ACC112 (cell line): ENCODE data around the gene MLNR.

Source experiments
- H2AFZ ChIP-seq: fragments of 200-600 bp; sonication (generic); one replicate; pipeline ENCODE4 v1.6.0; 2017; ENCODE audit warnings: antibody characterized with exemption, low read length; ENCODE audit not compliant: unreplicated experiment
- H3K27ac ChIP-seq: fragments of 200-600 bp; sonication (generic); 2 replicates; pipeline ENCODE4 v1.5.1; 2014; ENCODE audit warnings: low read depth, mild to moderate bottlenecking, antibody characterized with exemption, low read length, moderate library complexity
- H3K27me3 ChIP-seq: fragments of 200-600 bp; sonication (generic); 2 replicates; pipeline ENCODE4 v1.6.1; 2014; ENCODE audit warnings: mild to moderate bottlenecking, antibody characterized with exemption, low read length, moderate library complexity, mixed read lengths; ENCODE audit not compliant: insufficient read depth
- H3K36me3 ChIP-seq: fragments of 200-600 bp; sonication (generic); 2 replicates; pipeline ENCODE4 v1.6.1; 2016; ENCODE audit warnings: mild to moderate bottlenecking, antibody characterized with exemption, low read length, moderate library complexity, mixed read lengths; ENCODE audit not compliant: insufficient read depth
- H3K4me1 ChIP-seq: fragments of 200-600 bp; sonication (generic); one replicate; pipeline ENCODE4 v1.6.1; 2016; ENCODE audit warnings: low read length, mixed read lengths; ENCODE audit not compliant: insufficient read depth, unreplicated experiment, control insufficient read depth
- H3K4me3 ChIP-seq: fragments of 200-600 bp; sonication (generic); 2 replicates; pipeline ENCODE4 v1.5.1; 2014; ENCODE audit warnings: mild to moderate bottlenecking, low read depth, low read length
- H3K79me2 ChIP-seq: fragments of 200-600 bp; sonication (generic); one replicate; pipeline ENCODE4 v1.6.0; 2016; ENCODE audit warnings: low read length; ENCODE audit not compliant: control insufficient read depth, unreplicated experiment, insufficient read depth

Gene MLNR

GRCh38 chr13:49226613-49227012 is 6.5 kb downstream of the MLNR start:
- Histone ChIP-seq H3K4me1 (no peaks in the 10 kb centered on the region), H3K27me3 (peaks cover 22% of the 10 kb centered on the region), H3K79me2 (no peaks in the 10 kb centered on the region), H2AFZ (no peak overlapping the region), H3K36me3 (no peaks in the 10 kb centered on the region), H3K27ac (no peak overlapping the region), H3K4me3 (no peak overlapping the region)

GRCh38 chr13:49234741-49235140 is 14.6 kb downstream of the MLNR start:
- Histone ChIP-seq H3K4me1 (no peaks in the 10 kb centered on the region), H2AFZ (no peak overlapping the region), H3K27me3 (no peaks in the 10 kb centered on the region), H3K79me2 (no peaks in the 10 kb centered on the region), H3K36me3 (no peaks in the 10 kb centered on the region), H3K4me3 (no peak overlapping the region), H3K27ac (no peak overlapping the region)

- Histone ChIP-seq H3K36me3 (no peaks in the 10 kb centered on the region), H3K27me3 (no peaks in the 10 kb centered on the region), H3K79me2 (no peaks in the 10 kb centered on the region), H2AFZ (no peak overlapping the region), H3K4me1 (no peaks in the 10 kb centered on the region), H3K4me3 (no peak overlapping the region), H3K27ac (no peak overlapping the region)
Observed at GRCh38 chr13:49235856-49236431, 15.8 kb downstream of the MLNR start.

GRCh38 chr13:49238621-49239020 is 18.5 kb downstream of the MLNR start:
- Histone ChIP-seq H3K4me3 (no peak overlapping the region), H3K36me3 (no peaks in the 10 kb centered on the region), H3K27me3 (no peaks in the 10 kb centered on the region), H3K79me2 (no peaks in the 10 kb centered on the region), H2AFZ (no peak overlapping the region), H3K27ac (no peak overlapping the region), H3K4me1 (no peaks in the 10 kb centered on the region)

GRCh38 chr13:49240017-49240416 is 19.9 kb downstream of the MLNR start:
- Histone ChIP-seq H3K4me1 (no peaks in the 10 kb centered on the region), H3K27me3 (no peaks in the 10 kb centered on the region), H3K36me3 (no peaks in the 10 kb centered on the region), H3K27ac (no peak overlapping the region), H3K79me2 (no peaks in the 10 kb centered on the region), H3K4me3 (no peak overlapping the region), H2AFZ (no peak overlapping the region)

GRCh38 chr13:49241296-49241695 is 21.2 kb downstream of the MLNR start:
- no peaks in the 10 kb centered on the region for H3K4me1 ChIP-seq
- no peak overlapping the region for H3K4me3 ChIP-seq
- no peak overlapping the region for H2AFZ ChIP-seq
- H3K27ac ChIP-seq = no peak overlapping the region
- H3K79me2 ChIP-seq = no peaks in the 10 kb centered on the region
- H3K36me3 ChIP-seq = no peaks in the 10 kb centered on the region
- H3K27me3 ChIP-seq = no peaks in the 10 kb centered on the region

GRCh38 chr13:49245101-49245500 is 25.0 kb downstream of the MLNR start:
- peaks cover 5% of the 10 kb centered on the region for H3K4me1 ChIP-seq
- no peaks in the 10 kb centered on the region for H3K36me3 ChIP-seq
- no peaks in the 10 kb centered on the region for H3K27me3 ChIP-seq
- no peak overlapping the region for H3K4me3 ChIP-seq
- H3K79me2 ChIP-seq = peaks cover 6% of the 10 kb centered on the region
- H2AFZ ChIP-seq = no peak overlapping the region
- H3K27ac ChIP-seq = no peak overlapping the region

GRCh38 chr13:49246850-49247642 is 26.9 kb downstream of the MLNR start:
- Histone ChIP-seq H3K27ac (peak overlapping the region; percentile 62), H3K36me3 (no peaks in the 10 kb centered on the region), H3K4me1 (peaks cover 5% of the 10 kb centered on the region), H3K4me3 (peak overlapping the region; percentile 87), H3K79me2 (peaks cover 10% of the 10 kb centered on the region), H3K27me3 (no peaks in the 10 kb centered on the region), H2AFZ (peak overlapping the region; percentile 84)

GRCh38 chr13:49247643-49248621 is 27.8 kb downstream of the MLNR start, which contains the start of gene CDADC1:
Gene CDADC1, plus strand, starts transcription at chr13:49247925. Its CDS starts 113 bp downstream, at chr13:49248038.
- H3K4me1 ChIP-seq = peaks cover 5% of the 10 kb centered on the region
- H3K36me3 ChIP-seq = no peaks in the 10 kb centered on the region
- H3K4me3 ChIP-seq = peak within 1 kb of the TSS; percentile 87
- peak within 1 kb of the TSS; percentile 84 for H2AFZ ChIP-seq
- H3K79me2 ChIP-seq = peaks cover 11% of the 10 kb centered on the region
- peak within 1 kb of the TSS; percentile 62 for H3K27ac ChIP-seq
- no peaks in the 10 kb centered on the region for H3K27me3 ChIP-seq

- peaks cover 15% of the 10 kb centered on the region for H3K79me2 ChIP-seq
- peaks cover 5% of the 10 kb centered on the region for H3K4me1 ChIP-seq
- H3K4me3 ChIP-seq = peak overlapping the region; percentile 87
- H3K36me3 ChIP-seq = no peaks in the 10 kb centered on the region
- peak overlapping the region; percentile 62 for H3K27ac ChIP-seq
- peak overlapping the region; percentile 73 for H2AFZ ChIP-seq
- H3K27me3 ChIP-seq = no peaks in the 10 kb centered on the region
Observed at GRCh38 chr13:49248622-49249002, 28.5 kb downstream of the MLNR start.
